Uterus (tissue), 4 donors: Measurements from ENCODE around the gene ZDHHC5. TPM values are rescaled to one million over a fixed set of nuclear protein-coding genes. Genes with fewer than 3 reads are reported as not detected.
A peak's percentile ranks its signal among the peaks of the same experiment; 100 is the strongest.

Source experiments
- DNase-seq, 2 donors: peaks; one replicate each; pipeline ENCODE4 v3.0.0-alpha.2; 2019 to 2020
- H3K27ac ChIP-seq, 2 donors: fragments of 200-600 bp; sonication (generic); 1 replicate in 1 of 2; 2 replicates in 1 of 2; pipeline ENCODE4 v1.5.1; 2016 to 2018
- H3K27me3 ChIP-seq, 2 donors: fragments of 200-600 bp; sonication (generic); one replicate each; pipeline ENCODE4 v1.5.1; 2018 to 2019; ENCODE audit warnings: control low read depth in 1 of 2
- H3K36me3 ChIP-seq, 2 donors: fragments of 200-600 bp; sonication (generic); one replicate each; pipeline ENCODE4 v1.5.1; 2019; ENCODE audit warnings: control low read depth in 1 of 2
- H3K4me1 ChIP-seq, 2 donors: fragments of 200-600 bp; sonication (generic); one replicate each; pipeline ENCODE4 v1.5.1; 2018 to 2019; ENCODE audit warnings: control low read depth in 1 of 2
- H3K4me3 ChIP-seq, 2 donors: fragments of 200-600 bp; sonication (generic); 1 replicate in 1 of 2; 2 replicates in 1 of 2; pipeline ENCODE4 v1.5.1; 2018 to 2019; ENCODE audit warnings: mild to moderate bottlenecking in 1 of 2
- H3K9me3 ChIP-seq, 2 donors: fragments of 200-600 bp; sonication (generic); one replicate each; pipeline ENCODE4 v1.5.1; 2019; ENCODE audit warnings: control low read depth in 1 of 2
- POLR2A ChIP-seq, 2 donors: fragments of 450-650 bp; IDR thresholded peaks; one replicate each; pipeline ENCODE4 v1.6.1; 2016; ENCODE audit warnings: antibody characterized with exemption in 2 of 2, mild to moderate bottlenecking in 1 of 2, moderate library complexity in 1 of 2
- intact Hi-C: fragments of 100-400 bp; cut with DNase I; formaldehyde crosslinking; loops from one replicate; pipeline ENCODE4 v1.15.1; 2023; ENCODE audit warnings: low total_unique reads
- microRNA counts, 2 donors: library from miRNA; unstranded; fragments of <30 nt; microRNA quantifications; one replicate each; lab custom pipeline; 2016 to 2017
- microRNA-seq: library from miRNA; unstranded; fragments of <30 nt; microRNA quantifications from one replicate; pipeline ENCODE4, GENCODE V29; 2016; ENCODE audit warnings: borderline microRNAs expressed, borderline replicate concordance
- small RNA-seq: library from RNA; depleted of rRNA; stranded (forward); fragments of <200 nt; gene quantifications from one replicate; pipeline ENCODE3, GENCODE V24; 2016
- total RNA-seq, 4 donors: library from RNA; depleted of rRNA in 3 of 4; stranded (reverse); fragments of >200 nt in 3 of 4; gene quantifications; one replicate each; pipeline versions ENCODE4 v1.1.0 to v1.2.4, GENCODE V29; 2014 to 2023
- TF ChIP-seq, protein P1 (sequence below), 4 experiments: fragments of 200-600 bp in 2 of 4; fragments of 450-650 bp in 2 of 4; sonication (generic) in 2 of 4; IDR thresholded peaks; one replicate each; pipeline ENCODE4 v1.5.1; 2016 to 2019; ENCODE audit warnings: antibody characterized with exemption in 4 of 4, mild to moderate bottlenecking in 2 of 4, moderate library complexity in 1 of 4
- donor health status: DM: yes; HTN: yes; CAD: no.

The ZDHHC5 gene
- total RNA-seq, 4 donors from 2014 or later: 27.2 to 50.6 (median 34.6) TPM

GRCh38 chr11:57744357-57744756 is 76.4 kb downstream of the ZDHHC5 start:
- TF ChIP-seq, protein P1, sequence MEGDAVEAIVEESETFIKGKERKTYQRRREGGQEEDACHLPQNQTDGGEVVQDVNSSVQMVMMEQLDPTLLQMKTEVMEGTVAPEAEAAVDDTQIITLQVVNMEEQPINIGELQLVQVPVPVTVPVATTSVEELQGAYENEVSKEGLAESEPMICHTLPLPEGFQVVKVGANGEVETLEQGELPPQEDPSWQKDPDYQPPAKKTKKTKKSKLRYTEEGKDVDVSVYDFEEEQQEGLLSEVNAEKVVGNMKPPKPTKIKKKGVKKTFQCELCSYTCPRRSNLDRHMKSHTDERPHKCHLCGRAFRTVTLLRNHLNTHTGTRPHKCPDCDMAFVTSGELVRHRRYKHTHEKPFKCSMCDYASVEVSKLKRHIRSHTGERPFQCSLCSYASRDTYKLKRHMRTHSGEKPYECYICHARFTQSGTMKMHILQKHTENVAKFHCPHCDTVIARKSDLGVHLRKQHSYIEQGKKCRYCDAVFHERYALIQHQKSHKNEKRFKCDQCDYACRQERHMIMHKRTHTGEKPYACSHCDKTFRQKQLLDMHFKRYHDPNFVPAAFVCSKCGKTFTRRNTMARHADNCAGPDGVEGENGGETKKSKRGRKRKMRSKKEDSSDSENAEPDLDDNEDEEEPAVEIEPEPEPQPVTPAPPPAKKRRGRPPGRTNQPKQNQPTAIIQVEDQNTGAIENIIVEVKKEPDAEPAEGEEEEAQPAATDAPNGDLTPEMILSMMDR (IDR thresholded peaks at IDR 0.05): no peak
- no peak for TF ChIP-seq POLR2A (IDR thresholded peaks at IDR 0.05)
- DNase-seq: no peak
- Histone ChIP-seq H3K27me3 (no peaks in the 10 kb centered on the region), H3K27ac (no peak overlapping the region), H3K9me3 (no peaks in the 10 kb centered on the region), H3K36me3 (no peaks in the 10 kb centered on the region), H3K4me3 (no peak overlapping the region), H3K4me1 (peaks cover 0 to 8% of the 10 kb centered on the region in 2 donors)
- intact Hi-C loops: no loop called here

GRCh38 chr11:57745206-57745605 is 77.3 kb downstream of the ZDHHC5 start:
- intact Hi-C loops: no loop called here
- Histone ChIP-seq H3K4me3 (no peak overlapping the region), H3K27ac (no peak overlapping the region), H3K36me3 (no peaks in the 10 kb centered on the region), H3K27me3 (no peaks in the 10 kb centered on the region), H3K4me1 (peaks cover 0 to 8% of the 10 kb centered on the region in 2 donors), H3K9me3 (no peaks in the 10 kb centered on the region)
- no peak for DNase-seq
- TF ChIP-seq POLR2A (IDR thresholded peaks at IDR 0.05): no peak
- TF ChIP-seq, protein P1 (IDR thresholded peaks at IDR 0.05): no peak

DNA sequence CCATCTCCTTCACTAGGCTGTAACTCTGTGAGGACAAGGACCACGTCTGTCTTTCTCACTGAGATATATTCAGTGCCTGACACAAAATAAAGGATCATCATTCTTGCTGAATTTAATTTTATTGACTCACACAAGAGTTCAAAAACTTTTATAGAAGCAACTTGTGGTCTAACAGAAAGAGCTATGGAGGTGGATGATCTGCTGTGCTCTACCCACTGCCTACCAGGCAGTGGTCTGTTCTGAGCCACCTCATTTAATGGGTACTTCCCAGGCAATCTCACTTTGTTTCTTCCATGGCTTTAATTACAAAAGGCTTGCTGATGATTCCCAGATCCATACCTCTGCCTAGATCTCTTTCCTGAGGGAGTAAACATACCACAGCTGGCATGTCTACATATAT is 79.0 kb downstream of the ZDHHC5 start:
- peaks cover 0 to 8% of the 10 kb centered on the region in 2 donors for H3K4me1 ChIP-seq
- intact Hi-C loops: no loop called here
- H3K27ac ChIP-seq: no peak overlapping the region
- no peaks in the 10 kb centered on the region for H3K36me3 ChIP-seq
- H3K9me3 ChIP-seq: no peaks in the 10 kb centered on the region
- H3K4me3 ChIP-seq: no peak overlapping the region
- DNase-seq: no peak
- no peaks in the 10 kb centered on the region for H3K27me3 ChIP-seq
- TF ChIP-seq, protein P1 (IDR thresholded peaks at IDR 0.05): no peak
- TF ChIP-seq POLR2A (IDR thresholded peaks at IDR 0.05): no peak

MicroRNAs encoded within 50 kb of the gene (microRNA counts, 767-probe panel; counts per million panel counts)
- microRNA hsa-miR-130a-3p (lab: Ali Mortazavi, UCI): 7,802 to 9,093 counts per million in 2 donors

Small RNA genes lying within 50 kb of the gene (microRNA-seq; reads per million reads assigned to microRNA genes)
- 13,344 reads per million, percentile 93 among the genes with 10 or more reads in this experiment for gene MIR130A

Small RNA genes lying within 50 kb of the gene (small RNA-seq; reads per million reads assigned to genes)
- gene MIR130A: 281 reads per million, percentile 96 among the genes with 10 or more reads in this experiment
- gene TMX2-CTNND1: not detected

Other genes with a start within 250 kb of the ZDHHC5 start
- 100 to 1,000 TPM in 2 of 4 donors, 10 to 100 TPM in 2; 44.1 to 333 (median 102) TPM for gene SLC43A3, start 241.0 kb upstream of the ZDHHC5 start, total RNA-seq
- 1 to 10 TPM in 1 of 4 donors, not detected in 3; 1.7 TPM for gene RTN4RL2, start 207.6 kb upstream of the ZDHHC5 start, total RNA-seq
- gene SLC43A1, start 152.4 kb upstream of the ZDHHC5 start, total RNA-seq: 10 to 100 TPM; 13.1 to 48.4 (median 22.5) TPM
- 10 to 100 TPM in 3 of 4 donors, 1 to 10 TPM in 1; 7.7 to 47.4 (median 19.6) TPM for gene TIMM10, start 137.4 kb upstream of the ZDHHC5 start, total RNA-seq
- not detected for gene SMTNL1, start 130.5 kb upstream of the ZDHHC5 start, total RNA-seq
- 10 to 100 TPM; 28.3 to 87.9 (median 84.2) TPM for gene UBE2L6, start 100.4 kb upstream of the ZDHHC5 start, total RNA-seq
- 100 to 1,000 TPM in 3 of 4 donors, 10 to 100 TPM in 1; 39.3 to 742 (median 362) TPM for gene SERPING1, start 70.4 kb upstream of the ZDHHC5 start, total RNA-seq
- 1 to 10 TPM in 3 of 4 donors, under 1 TPM in 1; 0.26 to 7.6 (median 2.7) TPM for gene YPEL4, start 18.2 kb upstream of the ZDHHC5 start, total RNA-seq
- 10 to 100 TPM in 2 of 4 donors, 1 to 10 TPM in 2; 3.1 to 24.4 (median 12.2) TPM for gene CLP1, start 10.4 kb upstream of the ZDHHC5 start, total RNA-seq
- gene MED19, start 44.1 kb downstream of the ZDHHC5 start, total RNA-seq: 10 to 100 TPM in 1 of 4 donors, 1 to 10 TPM in 3; 5.9 to 11.3 (median 9.1) TPM
- 10 to 100 TPM; 23.3 to 62.1 (median 49.8) TPM for gene TMX2, start 44.5 kb downstream of the ZDHHC5 start, total RNA-seq
- gene SELENOH, start 73.4 kb downstream of the ZDHHC5 start, total RNA-seq: 100 to 1,000 TPM in 2 of 4 donors, 10 to 100 TPM in 2; 78.3 to 475 (median 105) TPM
- not detected for gene BTBD18, start 83.7 kb downstream of the ZDHHC5 start, total RNA-seq
- gene CTNND1, start 93.7 kb downstream of the ZDHHC5 start, total RNA-seq: 100 to 1,000 TPM in 3 of 4 donors, 10 to 100 TPM in 1; 54.1 to 226 (median 166) TPM